ENCODE data around the gene TOLLIP. TPM values are rescaled to one million over a fixed set of nuclear protein-coding genes. Genes with fewer than 3 reads are reported as not detected.

Gene TOLLIP
- polyA plus RNA-seq, 2 of the 4 experiments (the other 2 are of a cell fraction): 26.5 to 37.9 TPM

- TF ChIP-seq, protein P1, sequence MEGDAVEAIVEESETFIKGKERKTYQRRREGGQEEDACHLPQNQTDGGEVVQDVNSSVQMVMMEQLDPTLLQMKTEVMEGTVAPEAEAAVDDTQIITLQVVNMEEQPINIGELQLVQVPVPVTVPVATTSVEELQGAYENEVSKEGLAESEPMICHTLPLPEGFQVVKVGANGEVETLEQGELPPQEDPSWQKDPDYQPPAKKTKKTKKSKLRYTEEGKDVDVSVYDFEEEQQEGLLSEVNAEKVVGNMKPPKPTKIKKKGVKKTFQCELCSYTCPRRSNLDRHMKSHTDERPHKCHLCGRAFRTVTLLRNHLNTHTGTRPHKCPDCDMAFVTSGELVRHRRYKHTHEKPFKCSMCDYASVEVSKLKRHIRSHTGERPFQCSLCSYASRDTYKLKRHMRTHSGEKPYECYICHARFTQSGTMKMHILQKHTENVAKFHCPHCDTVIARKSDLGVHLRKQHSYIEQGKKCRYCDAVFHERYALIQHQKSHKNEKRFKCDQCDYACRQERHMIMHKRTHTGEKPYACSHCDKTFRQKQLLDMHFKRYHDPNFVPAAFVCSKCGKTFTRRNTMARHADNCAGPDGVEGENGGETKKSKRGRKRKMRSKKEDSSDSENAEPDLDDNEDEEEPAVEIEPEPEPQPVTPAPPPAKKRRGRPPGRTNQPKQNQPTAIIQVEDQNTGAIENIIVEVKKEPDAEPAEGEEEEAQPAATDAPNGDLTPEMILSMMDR (IDR thresholded peaks at IDR 0.05): no peak
- TF ChIP-seq JUN (IDR thresholded peaks at IDR 0.05): peak in 1 of 2 experiments; percentile 42; a peak in 1 of 5 replicates
- TF ChIP-seq, protein P2, sequence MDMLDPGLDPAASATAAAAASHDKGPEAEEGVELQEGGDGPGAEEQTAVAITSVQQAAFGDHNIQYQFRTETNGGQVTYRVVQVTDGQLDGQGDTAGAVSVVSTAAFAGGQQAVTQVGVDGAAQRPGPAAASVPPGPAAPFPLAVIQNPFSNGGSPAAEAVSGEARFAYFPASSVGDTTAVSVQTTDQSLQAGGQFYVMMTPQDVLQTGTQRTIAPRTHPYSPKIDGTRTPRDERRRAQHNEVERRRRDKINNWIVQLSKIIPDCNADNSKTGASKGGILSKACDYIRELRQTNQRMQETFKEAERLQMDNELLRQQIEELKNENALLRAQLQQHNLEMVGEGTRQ (IDR thresholded peaks at IDR 0.05): no peak
Observed at GRCh38 chr11:1351278-1351937, 42.0 kb upstream of the TOLLIP start (continued).

GRCh38 chr11:1350086-1350725, 40.8 kb upstream of the TOLLIP start:
- Histone ChIP-seq H3K27ac (no peak overlapping the region), H3K4me3 (no peak overlapping the region), H3K4me2 (no peak overlapping the region), H3K9me3 (no peaks in the 10 kb centered on the region), H3K4me1 (no peaks in the 10 kb centered on the region)
- DNase-seq (ENCODE audit: low read depth in 1 of 2, low spot score in 1 of 2) (no peak), ATAC-seq (no peak), FAIRE-seq (no peak)
- POLR2A ChIA-PET: interaction anchor here (1.7 kb wide), 1 partner anchor 33 kb away, joined by 11 read pairs; no protein-coding TSS in a partner anchor
- CTCF ChIA-PET: no interaction called here
- TF ChIP-seq, protein P3, sequence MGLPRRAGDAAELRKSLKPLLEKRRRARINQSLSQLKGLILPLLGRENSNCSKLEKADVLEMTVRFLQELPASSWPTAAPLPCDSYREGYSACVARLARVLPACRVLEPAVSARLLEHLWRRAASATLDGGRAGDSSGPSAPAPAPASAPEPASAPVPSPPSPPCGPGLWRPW (IDR thresholded peaks at IDR 0.05): no peak
- no peak for TF ChIP-seq CBX2 (IDR thresholded peaks at IDR 0.05; ENCODE audit: borderline replicate concordance, low read depth)
- TF ChIP-seq MYC (IDR thresholded peaks at IDR 0.05; ENCODE audit: borderline replicate concordance, low read length): no peak
- TF ChIP-seq ZSCAN20 (CRISPR knock-in tag; IDR thresholded peaks at IDR 0.05): no peak
- no peak for TF ChIP-seq SMC3 (IDR thresholded peaks at IDR 0.05)
- TF ChIP-seq NPAS2 (CRISPR knock-in tag; IDR thresholded peaks at IDR 0.05; ENCODE audit: borderline replicate concordance): no peak
- no peak for TF ChIP-seq GATA3 (IDR thresholded peaks at IDR 0.05; ENCODE audit: borderline replicate concordance)
- no peak for TF ChIP-seq BHLHE40 (IDR thresholded peaks at IDR 0.05; ENCODE audit: low read depth, low read length)
- no peak for TF ChIP-seq BCL3 (IDR thresholded peaks at IDR 0.05)
- TF ChIP-seq TFCP2L1 (CRISPR knock-in tag; IDR thresholded peaks at IDR 0.05): no peak
- TF ChIP-seq HOXB13 (CRISPR knock-in tag; IDR thresholded peaks at IDR 0.05; ENCODE audit: low read depth): no peak
- TF ChIP-seq CHD4 (IDR thresholded peaks at IDR 0.05; ENCODE audit: borderline replicate concordance): no peak
- WGBS (ENCODE audit: missing lambda C conversion rate): 75% methylated on average over 19 of the region's 22 CpGs

DNA sequence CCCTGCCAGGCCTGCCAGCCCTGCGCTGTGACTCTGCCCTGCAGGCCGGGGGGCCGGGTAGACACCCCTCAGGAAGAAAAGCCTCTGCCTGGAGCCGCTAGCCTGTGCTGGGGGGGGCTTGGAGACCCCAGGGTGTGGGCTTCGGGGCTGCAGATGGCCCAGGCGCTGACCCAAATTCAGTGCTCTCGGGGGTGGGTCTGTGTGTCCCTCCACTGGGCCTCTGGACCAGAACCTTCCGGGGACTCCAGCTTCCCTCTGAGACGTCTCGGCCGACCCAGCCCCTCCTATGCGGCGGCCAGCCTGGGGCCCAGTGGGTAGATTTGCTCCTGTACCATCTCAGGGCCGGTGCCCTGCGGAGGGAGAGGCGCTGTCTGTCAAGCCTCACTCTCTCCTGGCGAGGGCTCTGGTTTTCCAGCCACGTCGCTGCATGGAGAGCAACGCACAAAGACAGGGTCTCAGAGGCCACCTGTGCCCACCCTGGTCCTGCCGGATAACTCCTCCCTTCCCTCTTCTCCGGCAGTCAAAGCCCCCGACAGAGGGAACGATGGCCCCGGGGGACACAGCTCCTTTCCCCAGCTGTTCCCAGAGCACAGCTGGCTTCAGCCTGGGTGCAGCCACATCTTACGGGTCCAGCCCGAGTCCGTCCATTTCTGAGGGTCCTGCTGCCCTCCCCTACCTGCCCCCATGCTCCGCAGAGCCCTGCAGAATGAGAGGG, 40.1 kb upstream of the TOLLIP start:
- H3K4me2 ChIP-seq: no peak overlapping the region
- POLR2A ChIA-PET: no interaction called here
- TF ChIP-seq RAD21 (conservative IDR thresholded peaks at IDR 0.05 in 1 of 2, IDR thresholded peaks at IDR 0.05 in 1 of 2): no peak
- TF ChIP-seq CHD2 (IDR thresholded peaks at IDR 0.05; ENCODE audit: low read length, partially characterized antibody): no peak
- TF ChIP-seq BHLHE40 (IDR thresholded peaks at IDR 0.05; ENCODE audit: low read depth, low read length): no peak
- TF ChIP-seq NR3C1 (IDR thresholded peaks at IDR 0.05): no peak
- no peak for TF ChIP-seq FOSL2 (IDR thresholded peaks at IDR 0.05)
- no peak for TF ChIP-seq FOSL2 (CRISPR knock-in tag; IDR thresholded peaks at IDR 0.05)
- TF ChIP-seq HOXB13 (CRISPR knock-in tag; IDR thresholded peaks at IDR 0.05; ENCODE audit: low read depth): no peak
- no peak for TF ChIP-seq EP300 (IDR thresholded peaks at IDR 0.05)
- TF ChIP-seq CBX8 (IDR thresholded peaks at IDR 0.05): no peak
- TF ChIP-seq BCL3 (IDR thresholded peaks at IDR 0.05): no peak
- no peak for TF ChIP-seq TFCP2L1 (CRISPR knock-in tag; IDR thresholded peaks at IDR 0.05)
- no peak for TF ChIP-seq PHF8 (IDR thresholded peaks at IDR 0.05; ENCODE audit: borderline replicate concordance, low read depth)
- no peak for TF ChIP-seq MAFK (IDR thresholded peaks at IDR 0.05; ENCODE audit: partially characterized antibody)
- no peak for DNase-seq (ENCODE audit: low read depth in 1 of 2, low spot score in 1 of 2)
- no peaks in the 10 kb centered on the region for H3K4me1 ChIP-seq
- FAIRE-seq: no peak
- CTCF ChIA-PET: no interaction called here
- ATAC-seq: no peak
- no peaks in the 10 kb centered on the region for H3K9me3 ChIP-seq
- 83% methylated on average over 25 of the region's 29 CpGs for WGBS (ENCODE audit: missing lambda C conversion rate)
- H3K27ac ChIP-seq: no peak overlapping the region
- H3K4me3 ChIP-seq: no peak overlapping the region

All from A549 (cell line).